Testis (tissue), 2 donors: Measurements from ENCODE around the gene APOL5.

Source experiments
- CTCF ChIP-seq, 3 experiments: fragments of 450-650 bp in 2 of 3; fragments of 200-600 bp in 1 of 3; sonication (generic) in 1 of 3; IDR thresholded peaks; one replicate each; pipeline ENCODE4 v1.5.1; 2016 to 2019; ENCODE audit warnings: antibody characterized with exemption in 3 of 3, mild to moderate bottlenecking in 2 of 3, moderate library complexity in 1 of 3
- POLR2A ChIP-seq: fragments of 450-650 bp; IDR thresholded peaks from one replicate; pipeline ENCODE4 v1.6.1; 2017; ENCODE audit warnings: antibody characterized with exemption, mild to moderate bottlenecking, moderate library complexity

GRCh38 chr22:35727436-35727835, 9.8 kb downstream of the APOL5 start:
- TF ChIP-seq CTCF (IDR thresholded peaks at IDR 0.05) (no peak), POLR2A (no peak)
